Sciatic nerve (tissue), 2 donors: ENCODE measurements around the gene WDR46. TPM values are rescaled to one million over a fixed set of nuclear protein-coding genes. Genes with fewer than 3 reads are reported as not detected.

ENCODE experiments used
- ATAC-seq: fragments of 200-7000 bp; cut with Tn5 transposase; one replicate; pipeline ENCODE4 v1.9.1; 2020; ENCODE audit warnings: mild to moderate bottlenecking, moderate library complexity
- DNase-seq: peaks from one replicate; pipeline ENCODE4 v3.0.0-alpha.2; 2020; ENCODE audit warnings: low spot score
- intact Hi-C: fragments of 100-400 bp; cut with DNase I; formaldehyde crosslinking; loops from one replicate; pipeline ENCODE4 v1.14.2; 2022
- total RNA-seq: library from RNA; stranded (reverse); fragmentation: NEBNext Ultra II Directional; extraction: Animal tissue kit (Norgen Biotek cat#: 25700); gene quantifications from one replicate; pipeline ENCODE4 v1.2.1, GENCODE V29; 2021
- donor health status: DM: no; HTN: no; CAD: no.
- donor health status: DM: no; HTN: no; CAD: no.

Gene WDR46
- total RNA-seq, 1 donor from 2014 or later: 32.4 TPM

DNA sequence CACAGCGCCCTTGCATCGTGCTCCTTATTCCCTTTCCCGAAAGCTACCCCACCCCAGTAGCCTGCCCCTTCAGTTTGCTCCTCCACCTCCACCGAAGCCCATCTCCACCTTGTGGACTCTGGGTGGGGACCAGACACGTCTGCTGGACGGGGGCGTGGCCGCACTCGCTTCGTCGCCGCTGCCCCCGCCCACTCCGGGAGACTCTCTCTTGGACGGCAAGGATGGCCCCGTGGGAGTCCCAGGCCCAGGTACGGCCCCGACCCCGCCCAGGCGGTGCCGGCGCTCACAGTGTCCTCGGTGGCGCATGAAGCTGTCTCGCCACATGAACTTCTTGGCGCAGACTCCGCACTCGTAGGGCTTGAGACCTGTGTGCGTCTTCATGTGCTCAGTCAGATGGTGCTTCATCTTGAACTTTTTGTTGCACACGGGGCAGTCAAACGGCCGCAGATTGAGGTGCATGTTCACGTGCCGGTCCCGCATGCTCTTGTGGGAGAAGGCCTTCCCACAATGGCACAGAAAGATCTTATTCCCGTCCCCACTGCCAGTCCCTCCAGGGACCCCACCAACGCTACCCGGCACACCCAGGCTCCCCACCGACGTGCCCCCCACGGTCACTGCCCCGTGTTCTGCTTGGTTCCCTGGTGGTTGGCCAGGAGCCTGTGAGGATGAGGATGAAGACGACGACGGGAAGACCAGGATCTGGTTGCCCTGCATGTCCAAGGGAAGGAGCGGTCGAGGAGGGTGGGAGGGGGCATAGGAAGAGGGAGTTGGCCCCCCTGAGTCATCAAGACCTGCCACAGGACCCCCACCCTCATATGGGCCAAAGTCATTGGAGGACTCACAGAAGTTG lies 26.1 kb upstream of the WDR46 start:
- intact Hi-C loops: no loop called here
- DNase-seq (peak; percentile 81), ATAC-seq (peak; percentile 1)

DNA sequence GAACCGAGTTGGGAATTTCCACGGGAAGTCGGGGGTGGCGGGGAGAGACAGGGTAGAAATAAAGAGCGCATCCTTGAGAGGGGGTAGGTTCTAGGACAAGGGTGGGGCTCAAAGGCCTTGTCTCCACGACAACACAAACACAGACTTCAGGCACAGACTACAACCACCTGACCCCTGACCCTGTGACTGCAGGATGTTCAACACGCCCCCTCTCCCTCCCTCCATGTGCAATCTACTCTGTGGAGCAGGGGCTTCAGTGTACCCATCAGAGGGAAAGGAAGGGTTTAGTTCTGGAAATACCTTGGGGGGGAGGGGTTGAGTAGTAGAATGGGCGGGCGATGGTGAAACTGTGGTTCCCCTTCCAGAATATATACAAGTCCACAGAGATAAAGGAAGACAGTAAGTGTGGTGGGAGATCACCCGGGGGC lies 25.5 kb upstream of the WDR46 start:
- peak; percentile 56 for ATAC-seq
- intact Hi-C loops: no loop called here
- peak; percentile 75 for DNase-seq

GRCh38 chr6:33313709-33314514 lies 24.9 kb upstream of the WDR46 start, which contains the start of gene TAPBP:
Gene TAPBP (minus strand): TSS chr6:33314078. CDS start chr6:33314041, 37 bp downstream.
- ATAC-seq: peak; percentile 45
- peak; percentile 78 for DNase-seq

DNA sequence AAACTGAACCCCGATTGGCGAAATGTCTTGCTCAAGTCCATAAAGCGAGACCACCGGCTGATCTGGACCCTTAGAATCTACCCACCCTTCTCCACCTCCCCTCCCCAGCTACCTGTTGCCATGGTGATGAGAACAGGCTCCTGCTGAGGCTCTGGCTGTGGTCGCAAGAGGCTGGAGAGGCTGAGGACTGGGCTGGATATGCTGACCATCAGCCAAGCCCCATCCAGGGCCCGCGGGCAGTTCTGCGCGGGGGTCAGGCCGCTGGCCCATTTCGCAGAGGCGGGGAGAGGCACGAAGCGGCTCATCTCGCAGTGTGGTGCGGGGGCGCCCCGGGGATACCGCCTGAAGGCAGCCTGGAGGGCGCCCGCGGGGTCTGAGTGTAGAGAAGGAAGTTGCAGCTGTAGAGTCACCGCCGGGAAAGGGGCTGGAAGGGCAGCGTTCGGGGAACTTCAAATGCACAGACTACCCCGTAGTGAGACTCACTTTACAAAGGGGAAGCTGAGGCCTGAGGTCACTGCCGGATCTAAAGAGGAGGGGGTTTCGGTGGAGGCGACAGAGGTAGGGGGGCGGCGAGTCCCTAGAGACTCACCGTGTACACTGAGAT lies 24.2 kb upstream of the WDR46 start:
- DNase-seq: peak; percentile 79
- intact Hi-C loops: no loop called here
- peak; percentile 13 for ATAC-seq

More at GRCh38 chr6:33313709-33314514, 24.9 kb upstream of the WDR46 start, which contains the start of gene TAPBP:
- intact Hi-C loops: no loop called here

DNA sequence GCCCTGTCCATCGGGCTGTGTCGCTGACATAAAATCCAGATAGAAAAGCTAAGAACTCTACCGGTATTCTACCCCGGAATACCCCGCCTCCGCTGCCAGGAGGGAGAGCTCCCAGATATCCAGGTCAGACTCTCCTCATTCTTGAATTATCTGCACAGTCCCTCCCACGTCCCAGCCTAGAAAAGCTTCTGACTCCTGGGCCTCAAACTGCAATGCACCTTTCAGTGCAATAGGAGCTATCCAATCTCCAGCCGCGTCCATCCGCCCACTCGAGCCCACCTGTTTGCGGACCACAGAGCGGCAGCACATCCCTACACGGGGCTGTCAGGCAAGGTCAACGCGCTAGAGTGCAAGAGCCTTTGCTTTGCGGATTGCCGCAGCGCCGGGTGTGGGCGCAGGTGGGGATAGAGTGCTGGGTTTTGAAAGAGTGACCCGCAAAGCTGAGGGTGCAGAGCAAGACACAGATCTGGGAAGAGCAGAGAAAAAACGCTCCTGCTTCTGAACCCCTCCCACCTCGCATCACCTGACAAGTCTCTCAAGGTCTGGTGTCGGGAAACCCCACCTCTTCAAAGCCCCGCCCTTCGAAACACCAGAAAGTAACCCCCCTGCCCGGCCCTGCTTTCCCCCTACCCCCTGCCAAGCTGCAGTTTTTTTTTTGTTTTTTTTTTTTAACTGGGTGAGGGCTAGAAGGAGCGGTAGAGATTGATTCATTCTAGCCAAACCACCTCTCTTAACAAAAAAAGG lies 23.5 kb upstream of the WDR46 start:
- DNase-seq (no peak), ATAC-seq (peak; percentile 39)
- intact Hi-C loops: no loop called here

GRCh38 chr6:33306356-33306755 lies 17.3 kb upstream of the WDR46 start:
- intact Hi-C loops: no loop called here
- no peak for ATAC-seq
- no peak for DNase-seq

- DNase-seq (no peak), ATAC-seq (no peak)
Measured at GRCh38 chr6:33305052-33305451, 16.0 kb upstream of the WDR46 start.

GRCh38 chr6:33304216-33304615 lies 15.2 kb upstream of the WDR46 start:
- DNase-seq: no peak
- no peak for ATAC-seq
- intact Hi-C loops: no loop called here

More at GRCh38 chr6:33305052-33305451, 16.0 kb upstream of the WDR46 start:
- intact Hi-C loops: no loop called here

GRCh38 chr6:33301877-33302276 lies 12.8 kb upstream of the WDR46 start:
- intact Hi-C loops: no loop called here
- ATAC-seq: no peak
- DNase-seq: no peak

DNA sequence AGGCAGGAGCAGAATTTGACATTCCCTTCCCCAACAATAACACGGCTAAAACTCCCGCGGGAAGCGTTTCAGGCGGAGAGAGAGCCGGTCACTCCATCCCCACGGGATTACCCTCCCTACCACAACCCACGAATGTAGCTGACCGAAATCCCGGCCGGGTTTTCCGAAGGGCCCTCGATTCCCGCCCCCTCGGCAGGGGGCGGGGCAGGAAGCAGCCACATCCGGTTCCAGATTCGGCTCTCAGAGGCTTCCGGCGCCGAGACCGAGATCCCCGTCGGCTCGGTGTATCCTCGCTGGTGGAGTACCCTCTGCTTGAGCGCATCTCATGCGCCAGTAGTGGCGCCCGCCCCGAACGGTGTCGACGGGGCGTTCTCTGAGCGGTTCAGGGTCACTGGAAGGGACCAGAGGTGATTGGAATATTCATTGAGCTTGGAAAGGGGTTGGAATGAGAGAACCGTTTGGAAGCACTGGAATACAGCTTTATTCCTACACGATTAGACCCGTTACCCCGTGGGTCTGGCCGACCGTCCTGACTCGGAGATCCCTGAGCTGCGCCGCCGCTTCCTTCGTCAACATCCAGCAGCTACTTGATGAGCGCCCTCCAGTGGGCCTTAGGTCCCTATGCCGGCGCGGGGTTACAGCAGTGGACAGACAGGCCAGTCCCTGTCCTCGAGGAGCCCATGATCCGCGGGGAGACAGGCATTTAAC lies 10.4 kb upstream of the WDR46 start:
- ATAC-seq (peak; percentile 85), DNase-seq (peak; percentile 95)
- intact Hi-C loops: no loop called here

- intact Hi-C loops: no loop called here
- DNase-seq: peak; percentile 93
Measured at GRCh38 chr6:33298773-33299236, 9.8 kb upstream of the WDR46 start, which contains the start of gene RGL2. Gene RGL2 (minus strand): TSS chr6:33298942. CDS start chr6:33298610, 332 bp downstream.

GRCh38 chr6:33297956-33298772 lies 9.1 kb upstream of the WDR46 start:
- DNase-seq (peak; percentile 82), ATAC-seq (peak; percentile 79)
- intact Hi-C loops: no loop called here

More at GRCh38 chr6:33298773-33299236, 9.8 kb upstream of the WDR46 start, which contains the start of gene RGL2:
- ATAC-seq: peak; percentile 86

GRCh38 chr6:33297406-33297955 lies 8.4 kb upstream of the WDR46 start:
- peak; percentile 2 for ATAC-seq
- intact Hi-C loops: no loop called here

GRCh38 chr6:33296797-33297405 lies 7.9 kb upstream of the WDR46 start:
- DNase-seq: no peak
- ATAC-seq: no peak
- intact Hi-C loops: no loop called here

More at GRCh38 chr6:33297406-33297955, 8.4 kb upstream of the WDR46 start:
- DNase-seq: no peak

DNA sequence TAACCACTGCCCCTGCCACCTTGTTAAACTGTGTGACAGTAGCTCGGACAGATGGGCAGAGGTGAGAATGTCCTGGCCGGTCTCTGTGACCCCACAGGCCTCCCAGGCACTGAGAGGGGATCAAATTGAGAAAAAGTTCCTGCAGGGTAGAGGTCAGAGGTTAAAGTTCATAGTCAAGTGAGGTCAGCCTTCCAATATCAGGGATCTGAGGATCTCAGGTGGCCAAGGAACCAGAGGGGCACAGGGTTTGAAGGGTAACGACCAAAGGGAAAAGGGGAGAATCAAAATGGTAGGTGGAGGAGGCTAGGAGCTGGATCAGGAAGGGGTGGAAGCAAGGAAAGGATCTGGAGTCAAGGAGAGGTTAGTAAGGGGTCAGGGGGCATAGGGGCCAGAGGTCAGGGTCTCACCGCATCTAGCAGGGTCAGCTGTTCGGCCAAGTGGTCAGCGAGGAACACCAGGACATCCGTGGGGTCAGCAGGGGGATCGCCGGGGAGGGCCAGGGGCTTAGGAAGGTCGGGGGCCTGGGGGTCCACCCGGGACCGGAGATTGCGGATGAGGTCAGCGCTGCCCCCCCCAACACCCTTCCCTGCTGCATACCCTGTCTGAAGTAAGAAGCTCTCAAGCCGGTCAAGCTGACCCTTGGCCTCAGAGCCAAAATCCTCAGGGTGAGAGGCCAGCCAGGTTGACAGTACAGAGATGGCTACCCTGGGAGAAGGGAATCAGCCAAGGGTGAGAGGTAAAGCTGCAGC lies 6.8 kb upstream of the WDR46 start:
- ATAC-seq (no peak), DNase-seq (no peak)
- intact Hi-C loops: no loop called here
